K562 (cell line): ENCODE results near the gene NEIL1. TPM values are rescaled to one million over a fixed set of nuclear protein-coding genes. Genes with fewer than 3 reads are reported as not detected.
A peak's percentile ranks its signal among the peaks of the same experiment; 100 is the strongest.

Experiments
- AFF4 ChIP-seq: sonication (generic); formaldehyde crosslinking; IDR thresholded peaks from 2 replicates; pipeline ENCODE4 v1.8.0; 2023; ENCODE audit warnings: mild to moderate bottlenecking, missing genetic modification reagents
- CAMTA2 ChIP-seq: fragments of 250-450 bp; sonication (Bioruptor Pico); conservative IDR thresholded peaks from 2 replicates; pipeline ENCODE4 v1.5.1; 2022
- CTCF ChIP-seq, 3 experiments: IDR thresholded peaks in 2 of 3; conservative IDR thresholded peaks in 1 of 3; 2 replicates each; pipeline ENCODE4 v1.5.1; 2011 to 2012; ENCODE audit warnings: low read length in 3 of 3, mild to moderate bottlenecking in 3 of 3, control low read depth in 2 of 3, improper control_type of control experiment in 1 of 3, inconsistent platforms in 1 of 3, low read depth in 1 of 3, mixed read lengths in 1 of 3, moderate library complexity in 1 of 3; ENCODE audit not compliant: insufficient read depth in 2 of 3
- FOXM1 ChIP-seq, 2 experiments: fragments of 450-650 bp in 1 of 2; sonication (generic) in 1 of 2; formaldehyde crosslinking in 1 of 2; IDR thresholded peaks; 2 replicates each; pipeline versions ENCODE4 v1.6.1 to v1.9.0; 2017 to 2022; ENCODE audit warnings: low read depth in 2 of 2, mild to moderate bottlenecking in 2 of 2, missing genetic modification reagents in 1 of 2, moderate library complexity in 1 of 2
- LCOR ChIP-seq: sonication (generic); formaldehyde crosslinking; IDR thresholded peaks from 2 replicates; pipeline ENCODE4 v1.8.0; 2022; ENCODE audit warnings: mild to moderate bottlenecking, missing genetic modification reagents
- NUFIP1 ChIP-seq: fragments of 450-650 bp; IDR thresholded peaks from 2 replicates; pipeline ENCODE4 v1.6.1; 2018; ENCODE audit not compliant: partially characterized antibody
- TCF7 ChIP-seq: sonication (generic); IDR thresholded peaks from 2 replicates; pipeline ENCODE4 v1.6.1; 2016; ENCODE audit warnings: antibody characterized with exemption, borderline replicate concordance
- ZBTB40 ChIP-seq, 2 experiments: fragments of 450-650 bp in 1 of 2; sonication (generic) in 1 of 2; formaldehyde crosslinking in 1 of 2; IDR thresholded peaks; 2 replicates each; pipeline versions ENCODE4 v1.7.1 to v1.9.0; 2016 to 2022; ENCODE audit warnings: inconsistent platforms in 1 of 2, mild to moderate bottlenecking in 1 of 2, missing genetic modification reagents in 1 of 2
- ZNF511 ChIP-seq: sonication (generic); formaldehyde crosslinking; IDR thresholded peaks from 2 replicates; pipeline ENCODE4 v1.8.0; 2022; ENCODE audit warnings: mild to moderate bottlenecking, missing genetic modification reagents
- polyA plus RNA-seq, 8 experiments: library from polyadenylated mRNA; depleted of rRNA in 4 of 8; stranded (reverse) in 5 of 8; unstranded in 3 of 8; fragments of >200 nt; fragmentation: Nextera tagmentation in 2 of 8; fragmentation: Illumina TruSeq in 1 of 8; extraction: Ambion mirVana in 2 of 8; extraction: Trizol in 1 of 8; gene quantifications; 2 replicates each; pipeline versions ENCODE4 v1.2.1 to v1.2.3, GENCODE V29; 2011 to 2014; ENCODE audit warnings: inconsistent platforms in 1 of 8, missing spikeins in 1 of 8
- total RNA-seq, 7 experiments: library from RNA; depleted of rRNA in 6 of 7; stranded (reverse); fragments of >200 nt in 6 of 7; fragmentation: Illumina TruSeq in 2 of 7; extraction: Trizol in 2 of 7; gene quantifications; 2 replicates each; pipeline versions ENCODE4 v1.2.1 to v1.2.3, GENCODE V29; 2011 to 2021; ENCODE audit warnings: low replicate concordance in 1 of 7

Gene NEIL1
- total and polyA plus RNA-seq, 9 of the 15 experiments (the other 6 are each of a cell fraction or from before 2014, with no cell fraction given), result 0.14 to 4.3 (median 2.4) TPM

GRCh38 chr15:75367913-75368688 is 21.3 kb downstream of the NEIL1 start, which contains the start of gene MAN2C1 (continued):
- TF ChIP-seq ZBTB40 (IDR thresholded peaks at IDR 0.05) (peak; percentile 99), ZBTB40 (CRISPR knock-in tag; IDR thresholded peaks at IDR 0.05) (no peak), AFF4 (CRISPR knock-in tag) (peak; percentile 93), ZNF511 (peak; percentile 26; the same call in 1 of the 2 replicates), TCF7 (peak; percentile 16; the same call in 1 of the 2 replicates), CAMTA2 (CRISPR knock-in tag) (peak; percentile 17; the same call in 1 of the 2 replicates), CTCF (IDR thresholded peaks at IDR 0.05 in 2 of 3, conservative IDR thresholded peaks at IDR 0.05 in 1 of 3; ENCODE audit: insufficient read depth in 2 of 3, low read depth in 1 of 3, low read length in 3 of 3) (peak; percentile 91 to 98 (median 96)), NUFIP1 (no peak), FOXM1 (IDR thresholded peaks at IDR 0.05; ENCODE audit: low read depth) (0 out of 2 replicates have a peak, but pooled peaks have one; percentile 40), FOXM1 (CRISPR knock-in tag; IDR thresholded peaks at IDR 0.05; ENCODE audit: low read depth) (peak; percentile 44; the same call in 1 of the 2 replicates), LCOR (peak; percentile 95)
